ENCODE results near the gene ARVCF.

Gene ARVCF

GRCh38 chr22:20019661-20020532 is 3.3 kb upstream of the ARVCF start:
- H3K4me3 ChIP-seq (replicated peaks; ENCODE audit: low read depth, low read length) = peak overlapping the region; percentile 57
- no peak for DNase-seq (ENCODE audit: low read depth)
- TF ChIP-seq CTCF (IDR thresholded peaks at IDR 0.05; ENCODE audit: low read length, missing control alignments) = no peak

GRCh38 chr22:20018001-20018400 is 1.4 kb upstream of the ARVCF start:
- DNase-seq (ENCODE audit: low read depth) = no peak
- no peak for TF ChIP-seq CTCF (IDR thresholded peaks at IDR 0.05; ENCODE audit: low read length, missing control alignments)
- no peak overlapping the region for H3K4me3 ChIP-seq (replicated peaks; ENCODE audit: low read depth, low read length)

GRCh38 chr22:20017622-20017958 is 967 bp upstream of the ARVCF start:
- no peak for DNase-seq (ENCODE audit: low read depth)

GRCh38 chr22:20015971-20016733 is 471 bp downstream of the ARVCF start:
- no peak for DNase-seq (ENCODE audit: low read depth)
- H3K4me3 ChIP-seq (replicated peaks; ENCODE audit: low read depth, low read length) = peak overlapping the region; percentile 58
- TF ChIP-seq CTCF (IDR thresholded peaks at IDR 0.05; ENCODE audit: low read length, missing control alignments) = no peak

More at GRCh38 chr22:20017622-20017958, 967 bp upstream of the ARVCF start:
- H3K4me3 ChIP-seq (replicated peaks; ENCODE audit: low read depth, low read length) = no peak overlapping the region
- TF ChIP-seq CTCF (IDR thresholded peaks at IDR 0.05; ENCODE audit: low read length, missing control alignments) = no peak

GRCh38 chr22:20015187-20015625 is 1.4 kb downstream of the ARVCF start:
- no peak overlapping the region for H3K4me3 ChIP-seq (replicated peaks; ENCODE audit: low read depth, low read length)
- no peak for TF ChIP-seq CTCF (IDR thresholded peaks at IDR 0.05; ENCODE audit: low read length, missing control alignments)
- DNase-seq (ENCODE audit: low read depth) = no peak

GRCh38 chr22:20014526-20015186 is 2.0 kb downstream of the ARVCF start:
- no peak for TF ChIP-seq CTCF (IDR thresholded peaks at IDR 0.05; ENCODE audit: low read length, missing control alignments)
- no peak for DNase-seq (ENCODE audit: low read depth)
- H3K4me3 ChIP-seq (replicated peaks; ENCODE audit: low read depth, low read length) = no peak overlapping the region
